GM21737 (cell line): ENCODE measurements around the gene ARMS2.

Experiments
- ATAC-seq: cut with Tn5 transposase; IDR thresholded peaks from one replicate; pipeline ENCODE4 v1.9.1; 2021; ENCODE audit warnings: mild to moderate bottlenecking, moderate library complexity; ENCODE audit not compliant: unreplicated experiment

The ARMS2 gene

DNA sequence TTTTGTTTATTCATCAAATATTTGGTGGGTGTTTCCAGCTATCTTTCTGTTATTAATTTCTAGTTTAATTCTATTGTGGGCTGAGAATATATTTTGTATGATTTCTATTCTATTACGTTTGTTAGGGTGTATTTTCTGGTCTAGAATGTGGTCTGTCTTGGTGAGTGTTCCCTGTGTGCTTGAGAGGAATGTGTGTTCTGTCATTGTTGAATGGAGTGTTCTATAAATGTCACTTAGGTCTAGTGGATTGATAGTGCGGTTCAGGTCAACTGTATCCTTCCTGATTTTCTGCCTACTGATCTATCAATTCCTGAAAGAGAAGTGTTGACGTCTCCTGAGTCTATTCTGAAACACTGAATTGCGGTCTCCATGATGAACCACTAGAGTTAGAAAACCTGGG lies 15.4 kb downstream of the ARMS2 start:
- ATAC-seq, result no peak

DNA sequence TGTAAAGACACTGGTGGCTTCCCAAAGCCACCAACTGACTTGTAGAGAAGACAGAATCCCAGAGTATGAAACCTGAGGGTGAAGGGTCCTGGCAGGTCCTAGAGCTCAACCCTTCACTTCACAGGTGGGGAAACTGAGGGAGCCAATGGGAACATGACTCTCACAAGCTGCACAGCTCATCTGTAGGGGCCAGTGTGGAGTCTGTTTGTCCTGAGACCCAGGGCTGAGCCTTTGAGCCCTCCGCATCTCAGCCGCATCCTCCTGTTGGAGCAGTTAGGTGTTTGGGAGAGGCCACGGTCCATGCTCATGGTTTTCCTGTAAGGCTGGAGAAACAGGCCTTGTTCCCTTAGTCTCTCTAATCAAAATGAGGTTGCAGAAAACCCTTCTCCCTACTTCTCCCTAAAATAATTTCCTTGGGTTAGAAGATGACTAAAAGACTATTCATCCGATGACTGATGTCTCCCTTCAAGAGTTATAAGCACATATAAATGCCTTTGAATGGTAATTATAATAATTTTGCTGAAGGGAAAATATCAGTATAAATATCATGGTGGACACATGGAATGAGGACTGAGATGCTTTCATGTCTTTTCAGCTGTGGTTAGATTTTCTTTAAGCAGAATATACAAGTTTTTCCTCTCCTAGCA lies 17.2 kb downstream of the ARMS2 start:
- no peak for ATAC-seq

DNA sequence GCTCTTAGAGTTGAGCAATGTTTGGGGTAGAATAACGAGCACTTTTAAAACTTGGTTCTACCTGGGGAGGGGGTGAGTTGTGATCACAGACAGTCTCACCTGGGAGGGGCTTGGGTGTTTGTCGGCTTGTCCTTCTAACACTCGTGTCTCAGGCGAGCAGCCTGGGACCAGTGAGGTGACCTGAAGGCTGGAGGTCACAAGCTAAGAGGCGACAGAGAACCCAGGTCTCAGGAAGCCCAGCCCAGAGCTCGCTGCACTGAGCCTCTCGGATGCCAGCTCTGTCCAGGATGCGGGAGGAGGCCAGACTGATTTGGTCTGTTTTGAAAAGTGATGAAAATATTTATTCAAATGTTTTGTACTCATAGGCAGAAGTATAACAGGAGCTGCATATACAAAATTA lies 18.7 kb downstream of the ARMS2 start:
- no peak for ATAC-seq

DNA sequence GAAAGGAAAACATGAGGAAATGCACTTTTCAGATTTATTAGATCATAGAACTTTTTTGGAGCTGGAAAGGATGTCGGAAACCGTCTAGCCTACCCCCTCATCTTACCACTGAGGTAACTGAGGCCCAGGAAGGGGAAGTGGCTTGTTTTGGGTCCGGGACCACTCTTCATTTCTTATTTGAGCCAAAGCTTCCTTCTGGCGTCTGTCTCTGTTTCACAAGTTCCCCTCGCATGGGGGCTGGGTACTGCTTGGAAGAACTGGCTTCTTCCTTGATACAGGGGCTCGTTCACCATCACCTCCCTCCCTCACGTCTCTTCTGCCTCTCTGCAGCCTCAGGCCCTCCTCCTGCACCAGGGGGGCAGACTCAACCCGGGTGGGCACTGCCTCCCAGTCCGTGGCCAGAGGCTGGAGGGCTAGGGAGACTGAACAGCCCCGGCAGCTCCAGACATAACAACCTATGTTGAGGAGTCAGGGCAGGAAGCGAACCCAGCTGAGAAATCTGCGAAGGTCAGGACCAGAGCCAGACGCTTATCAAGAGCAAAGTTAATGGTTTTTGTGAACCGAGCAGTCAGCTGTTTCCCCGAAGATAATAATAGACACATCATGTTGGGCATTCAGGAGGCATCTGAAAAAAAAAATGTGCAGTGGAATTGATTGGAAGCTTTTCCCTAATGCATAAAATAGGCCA lies 19.8 kb downstream of the ARMS2 start:
- ATAC-seq, result no peak

DNA sequence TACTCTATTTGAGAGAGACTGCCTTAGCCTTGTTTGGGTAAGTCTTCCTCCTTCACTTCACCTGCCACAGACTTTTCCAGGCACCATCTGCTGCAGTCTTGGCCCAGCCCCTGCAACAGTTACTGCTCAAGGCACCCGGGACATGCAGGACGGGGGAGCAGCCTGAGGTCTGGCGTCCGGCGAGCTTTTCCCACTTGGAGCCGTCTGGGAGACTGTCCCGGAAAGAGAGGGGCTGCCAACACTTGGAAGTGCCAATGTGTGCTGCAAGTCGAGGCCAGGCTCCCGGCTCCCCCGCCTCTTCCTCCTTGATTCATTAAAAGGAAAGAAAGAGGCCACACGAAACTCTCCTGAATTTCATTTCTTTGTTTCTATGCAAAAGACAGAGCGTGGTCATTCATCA lies 20.6 kb downstream of the ARMS2 start:
- ATAC-seq, result no peak

DNA sequence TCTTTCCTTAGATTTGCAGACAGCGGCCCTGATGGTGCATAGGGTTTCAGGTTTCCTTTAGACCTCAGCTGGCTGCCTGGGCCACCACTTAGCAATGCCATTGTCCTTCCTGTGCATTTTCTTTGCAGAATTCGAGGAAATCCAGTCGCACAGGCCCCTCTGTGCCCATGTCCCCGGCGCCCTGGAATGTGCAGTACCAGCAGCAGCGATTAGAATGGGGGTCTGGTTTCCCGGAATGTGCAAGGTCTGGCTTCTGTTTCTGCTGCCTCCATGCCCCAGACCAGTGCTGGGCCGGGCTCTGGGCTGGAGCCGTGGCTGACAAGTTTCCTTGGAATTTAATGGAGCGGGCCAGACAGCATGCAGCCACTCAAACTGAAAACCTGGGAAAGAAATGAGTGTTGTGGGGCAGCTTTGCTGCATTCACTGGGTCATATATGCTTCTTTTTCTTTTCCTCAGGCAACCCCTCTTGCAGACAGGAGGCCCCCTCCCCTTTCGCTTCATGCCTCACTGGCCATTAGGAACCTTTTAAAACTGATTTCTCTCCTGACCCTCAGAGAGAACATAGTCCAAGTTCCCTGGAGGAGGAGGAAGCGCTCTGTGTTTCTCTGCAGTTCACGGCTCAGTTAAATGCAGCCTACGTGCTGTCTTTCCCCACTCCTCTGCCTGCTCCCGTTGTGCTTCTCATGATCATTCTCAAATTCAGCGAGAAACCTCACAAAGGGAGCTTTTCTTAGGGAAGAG lies 21.3 kb downstream of the ARMS2 start:
- no peak for ATAC-seq

DNA sequence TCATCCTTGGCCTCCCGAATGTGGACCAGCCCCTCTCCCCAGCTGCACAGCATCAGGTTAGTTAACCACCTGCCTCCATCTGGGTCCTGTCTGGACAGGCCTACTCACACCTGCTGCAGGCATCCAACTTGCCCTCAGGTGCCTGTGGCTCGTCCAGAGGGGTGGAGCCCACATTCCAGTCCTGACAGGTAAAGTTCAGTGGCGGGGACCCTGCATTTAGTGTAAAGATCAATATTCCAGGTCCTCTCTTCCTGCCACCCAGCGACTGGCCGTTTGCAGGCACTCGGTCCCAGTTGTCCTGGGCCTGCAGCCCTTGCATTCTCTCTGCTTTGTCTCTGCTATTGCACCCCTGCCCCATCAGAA lies 21.9 kb downstream of the ARMS2 start:
- ATAC-seq, result no peak

DNA sequence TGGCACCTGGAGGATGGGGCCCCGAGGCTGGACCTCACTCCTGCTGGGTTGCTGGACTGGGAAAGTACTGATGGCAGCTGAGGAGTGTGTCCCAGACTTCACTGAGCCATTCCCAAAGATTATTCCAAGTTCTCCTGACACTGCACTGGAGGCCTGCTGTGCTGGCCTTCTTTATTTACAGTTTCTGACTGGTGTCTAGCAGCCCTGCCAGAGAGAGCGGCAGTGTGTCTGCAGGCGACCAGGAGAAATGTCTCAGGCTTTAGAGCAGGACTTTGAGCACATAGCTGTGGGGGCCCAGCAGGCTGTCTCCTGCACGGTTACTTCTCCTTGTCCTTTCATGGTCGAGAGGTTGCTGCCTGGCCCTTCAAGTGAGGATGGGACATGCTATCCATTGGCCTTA lies 23.0 kb downstream of the ARMS2 start:
- ATAC-seq, result no peak

DNA sequence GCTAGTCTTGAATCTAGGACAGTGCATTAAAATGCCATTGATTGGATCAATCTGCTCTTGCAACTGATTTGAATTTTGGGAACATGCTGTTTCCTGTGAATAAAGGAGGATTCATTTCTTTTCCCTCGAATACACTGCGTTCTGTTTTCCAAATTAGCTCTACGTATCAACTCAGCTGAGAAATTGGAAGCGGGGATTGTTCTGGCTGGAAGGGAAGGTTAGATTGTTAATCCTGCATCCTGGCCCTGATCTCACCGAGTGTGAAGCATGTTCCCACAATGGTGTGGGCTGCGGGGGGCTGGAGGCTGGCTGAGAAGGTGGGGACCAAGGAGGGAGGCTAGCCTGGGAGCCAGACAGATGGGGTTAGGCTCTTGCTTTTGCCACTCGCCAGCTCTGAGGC lies 24.5 kb downstream of the ARMS2 start:
- no peak for ATAC-seq

DNA sequence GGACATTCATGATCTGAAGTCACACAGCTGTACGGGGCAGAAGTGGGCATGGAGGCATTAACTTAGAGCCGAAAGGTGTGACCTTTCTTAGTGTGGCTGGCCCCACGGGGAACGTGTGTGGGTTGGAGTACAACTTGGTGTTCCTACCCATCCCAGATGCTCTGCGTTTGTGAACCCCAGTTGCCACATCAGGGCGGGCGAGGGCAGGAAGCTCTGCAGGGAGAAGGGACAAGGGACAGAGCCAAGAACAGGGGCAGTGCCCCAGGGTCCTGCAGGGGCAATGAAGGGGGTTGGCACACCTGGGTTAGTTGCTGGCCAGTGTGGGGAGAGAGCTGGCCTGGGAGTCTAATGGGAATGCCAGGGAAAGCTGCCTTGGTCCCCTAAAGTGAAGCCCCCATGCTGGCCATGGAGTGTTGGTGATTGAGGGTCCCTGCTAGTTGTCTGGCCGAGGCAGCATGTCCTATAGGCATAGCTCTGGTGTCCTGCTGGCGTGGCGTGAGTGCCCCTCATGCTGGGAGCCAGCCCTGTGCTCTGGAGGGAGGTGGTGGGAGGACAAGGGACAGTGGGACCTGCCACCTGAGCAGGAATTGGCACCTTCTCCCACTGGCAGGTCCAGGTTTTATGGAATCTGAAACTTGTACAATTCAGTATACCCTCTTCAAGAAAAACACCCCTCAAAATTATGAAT lies 25.8 kb downstream of the ARMS2 start:
- ATAC-seq, result no peak

DNA sequence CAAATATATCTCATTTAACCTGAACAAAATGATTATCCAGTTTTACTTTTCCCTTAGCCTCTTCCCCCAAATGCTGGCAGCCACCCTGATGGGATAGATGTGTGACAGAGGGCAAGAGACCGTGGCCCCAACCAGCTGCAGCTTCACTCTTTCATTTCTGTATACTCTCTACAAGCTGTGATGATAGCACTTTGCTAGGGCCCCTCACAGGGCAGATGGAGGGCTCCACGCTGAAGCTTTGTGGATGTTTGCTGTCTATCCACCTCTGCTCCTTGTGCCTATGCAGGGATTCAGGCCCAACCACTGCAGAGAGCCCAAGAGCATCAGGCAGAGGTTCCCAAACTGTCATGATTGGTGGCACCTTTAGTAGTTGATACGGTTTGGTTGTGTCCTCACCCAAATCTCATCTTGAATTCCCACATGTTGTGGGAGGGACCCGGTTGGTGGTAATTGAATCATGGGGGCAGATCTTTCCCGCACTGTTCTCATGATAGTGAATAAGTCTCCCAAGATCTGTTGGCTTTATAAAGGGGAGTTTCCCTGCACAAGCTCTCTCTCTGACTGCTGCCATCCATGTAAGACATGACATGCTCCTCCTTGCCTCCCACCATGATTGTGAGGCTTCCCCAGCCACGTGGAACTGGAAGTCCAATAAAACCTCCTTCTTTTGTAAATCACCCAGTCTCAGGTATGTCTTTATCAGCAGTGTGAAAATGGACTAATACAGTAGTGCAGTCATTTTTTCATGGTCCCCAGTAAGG lies 27.0 kb downstream of the ARMS2 start:
- no peak for ATAC-seq

DNA sequence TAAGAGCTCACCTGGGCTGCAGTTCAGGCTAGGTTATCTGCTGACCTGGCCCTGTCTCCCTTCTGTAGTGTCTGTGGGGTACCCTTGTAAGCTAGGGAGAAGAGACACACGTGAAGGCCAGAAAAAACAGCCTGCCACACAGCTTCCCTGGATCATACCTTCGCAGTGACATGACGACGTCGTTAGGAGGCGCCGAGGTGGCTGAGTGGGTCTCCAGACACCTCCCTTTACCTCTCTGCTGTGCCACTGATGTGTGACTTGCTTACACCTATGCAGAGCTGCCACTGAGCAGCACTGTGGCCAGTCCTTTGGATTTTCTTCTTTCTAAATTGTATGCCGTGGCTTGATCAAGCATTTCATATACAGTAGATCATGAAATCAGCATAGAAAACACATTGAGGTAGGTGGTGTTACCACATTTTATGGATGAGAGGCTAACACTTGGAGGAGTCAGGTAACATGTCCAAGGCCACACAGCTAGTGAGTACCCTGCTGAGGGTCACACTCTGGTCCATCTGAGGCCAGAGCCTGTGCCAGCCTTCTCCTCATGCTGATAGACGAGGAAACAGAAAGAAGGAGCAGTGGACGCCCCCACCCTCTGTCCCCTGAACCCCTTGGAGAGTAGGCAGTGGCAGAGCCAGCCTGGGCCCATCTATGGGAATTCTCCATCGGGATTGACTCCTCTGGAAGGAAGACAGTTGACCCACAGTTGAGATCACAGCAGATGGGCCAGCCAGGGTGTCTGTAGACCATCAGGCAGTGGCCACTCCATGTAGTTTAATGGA lies 30.0 kb downstream of the ARMS2 start:
- no peak for ATAC-seq

DNA sequence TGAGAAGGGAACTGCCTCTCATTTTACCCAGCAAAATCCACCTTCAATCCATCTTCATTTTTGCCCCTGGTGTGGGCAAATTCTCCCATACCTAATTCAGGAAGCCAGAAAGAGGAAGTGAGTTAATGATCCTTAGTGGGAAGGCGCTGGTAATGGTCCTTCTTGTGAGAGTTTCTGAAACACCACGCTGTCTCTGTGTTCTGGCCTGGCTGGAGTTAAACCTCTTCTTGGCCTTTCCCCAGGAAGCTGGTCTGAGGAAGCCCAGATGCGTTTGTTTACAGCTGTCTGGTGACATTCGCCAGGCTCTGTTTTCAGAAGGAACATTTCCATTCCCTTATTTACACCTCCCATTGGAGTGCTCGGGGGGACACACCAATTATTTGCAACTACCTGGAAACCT lies 31.2 kb downstream of the ARMS2 start:
- ATAC-seq, result no peak

DNA sequence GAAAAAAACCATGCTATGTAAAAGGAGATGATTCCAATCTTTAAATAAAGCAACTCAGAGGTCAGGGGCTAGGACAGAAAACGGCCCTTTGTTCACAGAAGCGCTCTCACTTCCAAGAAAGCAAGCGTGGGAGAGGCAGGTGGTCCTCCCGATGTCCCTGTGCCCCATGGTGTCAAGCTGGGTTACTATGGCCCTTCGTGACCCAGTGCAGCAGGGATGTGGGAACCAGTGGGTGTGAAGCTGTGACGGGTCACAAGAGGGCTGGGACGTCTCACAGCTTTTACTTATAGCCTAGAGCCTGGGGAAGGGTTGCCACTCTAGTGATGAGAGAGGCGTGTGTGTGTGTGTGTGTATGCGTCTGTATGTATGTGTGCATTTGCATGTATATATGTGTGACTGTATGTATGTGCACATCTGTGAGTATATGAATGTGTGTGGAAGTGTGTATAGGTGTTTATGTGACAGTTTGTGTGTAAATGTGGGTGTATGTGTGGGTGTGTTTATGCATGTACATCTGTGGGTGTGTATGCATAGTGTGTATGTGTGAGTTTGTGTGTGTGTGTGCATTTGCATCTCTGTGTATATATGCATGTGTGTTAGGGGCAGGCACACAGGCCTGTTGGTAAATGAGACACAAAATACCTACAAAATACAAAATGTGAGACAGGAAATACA lies 32.1 kb downstream of the ARMS2 start:
- ATAC-seq, result no peak

DNA sequence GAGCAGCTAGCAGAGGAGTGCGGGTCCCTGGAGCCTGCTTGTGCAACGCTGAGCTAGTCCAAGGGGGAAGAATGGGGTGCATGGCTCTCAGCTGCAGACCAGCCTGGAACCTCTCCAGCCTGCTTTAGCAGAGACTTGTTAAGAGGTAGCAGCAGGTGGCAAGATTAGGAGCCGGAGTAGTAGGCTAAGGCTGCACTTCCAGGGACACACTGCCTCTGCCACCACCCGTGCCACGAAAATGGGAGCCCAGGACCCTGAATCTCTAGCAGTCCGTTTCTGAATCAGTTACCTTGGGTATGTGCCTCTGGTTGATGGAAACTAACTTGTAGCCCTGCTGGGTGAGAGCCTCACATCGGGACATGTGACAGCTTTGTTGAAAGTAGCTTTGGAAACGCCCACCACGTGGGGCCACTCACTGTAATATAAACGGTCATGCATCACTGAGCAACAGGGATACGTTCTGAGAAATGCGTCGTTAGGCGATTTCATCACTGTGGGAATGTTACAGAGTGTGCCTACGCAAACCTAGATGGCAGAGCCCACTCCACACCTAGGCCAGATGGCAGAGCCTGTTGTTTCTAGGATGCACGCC lies 32.8 kb downstream of the ARMS2 start:
- no peak for ATAC-seq

DNA sequence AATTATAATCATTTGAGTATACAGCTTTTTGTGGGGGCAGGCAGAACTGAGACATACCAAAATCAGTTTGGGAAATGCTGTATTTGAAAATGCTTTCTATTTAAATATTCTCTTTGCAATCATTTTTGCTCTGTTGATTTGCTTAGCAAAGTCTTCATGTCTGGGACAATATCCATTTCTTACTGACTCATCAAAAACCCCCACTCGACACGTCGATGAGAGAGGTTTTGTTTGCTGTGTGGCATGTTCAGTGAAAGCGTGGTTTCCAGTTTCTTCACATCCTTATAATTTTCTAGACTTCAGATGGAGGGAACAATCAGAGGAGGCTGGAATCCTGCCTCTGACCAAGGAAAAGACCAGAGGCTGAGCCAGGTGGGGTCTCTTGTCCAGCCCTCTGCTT lies 35.8 kb downstream of the ARMS2 start:
- ATAC-seq, result no peak

DNA sequence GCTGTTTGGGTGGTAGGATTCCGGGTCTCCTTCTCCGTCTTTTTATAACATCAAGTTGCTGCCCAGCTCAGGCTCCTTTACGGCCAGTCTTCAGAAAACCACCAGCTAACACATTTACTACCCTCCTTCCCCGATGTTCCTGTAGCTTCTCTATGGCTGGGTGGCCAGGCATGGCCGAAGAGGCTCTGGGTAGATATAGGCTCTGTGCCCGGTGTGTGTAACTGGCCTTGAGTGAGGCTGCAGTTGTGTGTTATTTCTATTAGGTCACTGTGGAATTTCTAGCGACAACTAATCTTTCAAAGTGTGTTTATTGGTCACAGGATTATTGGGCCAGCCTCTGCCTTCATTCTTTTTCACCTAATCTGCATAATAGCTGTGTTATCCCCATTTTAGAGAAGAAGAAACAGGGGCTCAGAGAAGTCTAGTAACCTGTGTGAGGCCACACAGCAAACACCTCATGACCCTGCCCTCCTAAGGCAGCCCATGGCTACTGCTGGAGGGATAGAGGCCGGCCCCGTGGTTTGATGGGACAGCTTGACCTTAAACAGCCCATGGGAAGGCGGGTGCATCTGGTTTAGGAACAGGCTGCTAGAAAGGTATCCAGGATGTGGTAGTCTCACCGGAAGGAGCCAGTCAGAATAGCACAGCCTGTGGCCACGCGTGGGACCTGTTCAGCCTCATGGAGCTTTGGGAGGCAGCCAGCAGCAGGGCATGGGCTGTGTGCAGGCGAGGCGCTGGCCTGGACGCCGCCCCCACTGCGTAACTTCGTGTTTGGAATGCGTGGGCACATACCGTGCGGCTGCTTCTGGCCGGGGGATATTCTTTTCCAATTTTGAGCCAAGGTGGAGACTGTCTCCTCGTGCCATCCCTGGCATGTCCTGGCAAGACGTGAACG lies 36.6 kb downstream of the ARMS2 start:
- ATAC-seq, result no peak

DNA sequence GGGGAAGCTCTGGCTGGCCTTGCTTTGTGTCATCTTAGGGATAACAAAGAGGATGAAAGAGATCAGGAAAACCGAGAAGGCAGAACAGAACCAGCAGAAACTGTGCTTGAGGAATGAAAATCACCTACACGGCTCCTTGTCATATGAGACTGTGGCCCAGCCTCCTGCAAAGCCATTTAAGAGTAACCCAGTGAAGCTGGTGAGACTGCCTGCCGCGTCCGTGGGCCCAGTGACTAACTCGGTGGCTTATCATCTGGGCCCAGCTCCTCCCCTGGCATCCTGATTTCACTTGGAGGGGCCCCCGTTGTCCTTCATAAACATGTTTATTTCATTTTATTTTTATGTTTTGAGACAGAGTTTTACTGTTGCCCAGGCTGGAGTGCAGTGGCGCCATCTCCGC lies 37.6 kb downstream of the ARMS2 start:
- ATAC-seq, result no peak
